ENCODE measurements around the gene MMP23B.

DNA sequence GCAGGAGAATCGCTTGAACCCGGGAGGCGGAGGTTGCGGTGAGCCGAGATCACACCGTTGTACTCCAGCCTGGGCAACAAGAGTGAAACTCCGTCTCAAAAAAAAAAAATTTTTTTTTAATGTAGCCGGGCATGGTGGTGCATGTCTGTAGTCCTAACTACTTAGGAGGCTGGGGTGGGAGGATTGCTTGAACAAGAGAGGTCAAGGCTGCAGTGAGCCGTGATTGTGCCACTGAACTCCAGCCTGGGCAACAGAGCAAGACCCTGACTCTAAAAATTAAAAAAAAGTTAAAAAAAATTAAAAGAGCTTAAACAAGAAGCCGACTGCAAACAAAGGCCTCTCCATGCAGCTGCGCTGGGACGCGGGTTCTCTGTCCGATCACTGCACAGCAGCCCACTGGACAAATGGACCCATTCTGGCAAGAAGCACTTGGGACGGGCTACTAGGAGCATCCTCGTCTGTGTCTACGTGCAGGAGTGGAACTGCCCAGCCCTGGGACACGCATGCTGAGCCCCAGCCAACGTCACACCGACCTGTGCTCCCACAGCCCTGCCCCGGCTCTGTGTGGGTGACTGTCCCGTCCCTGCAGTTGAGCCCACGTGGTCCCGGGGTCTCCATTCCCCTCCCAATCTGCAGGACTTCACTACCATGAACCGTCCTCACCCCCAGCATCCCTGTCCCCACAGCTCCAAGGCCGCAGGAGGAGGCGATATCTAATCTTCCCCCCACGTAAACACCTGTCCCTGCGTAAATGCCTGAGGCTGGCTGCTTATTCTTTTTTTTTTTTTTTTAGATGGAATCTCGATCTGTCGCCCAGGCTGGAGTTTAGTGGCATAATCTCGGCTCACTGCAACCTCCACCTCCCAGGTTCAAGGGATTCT, 48.3 kb downstream of the MMP23B start:
- no peak for TF ChIP-seq CTCF (conservative IDR thresholded peaks at IDR 0.05)
- no peak for TF ChIP-seq ZFX (IDR thresholded peaks at IDR 0.05)

Data from C4-2B (cell line).